HepG2 (cell line): ENCODE results near the gene ANTXR1. TPM values are rescaled to one million over a fixed set of nuclear protein-coding genes. Genes with fewer than 3 reads are reported as not detected.

Experiments
- ARNT2 ChIP-seq: sonication (generic); formaldehyde crosslinking; IDR thresholded peaks from 2 replicates; pipeline ENCODE4 v1.8.0; 2022; ENCODE audit warnings: mild to moderate bottlenecking, low read depth, missing genetic modification reagents, moderate library complexity
- CCAR2 ChIP-seq: fragments of 200-400 bp; formaldehyde crosslinking; optimal IDR thresholded peaks from 2 replicates; pipeline ENCODE3; 2018; ENCODE audit warnings: low read depth, mild to moderate bottlenecking, low read length, moderate library complexity
- CHD2 ChIP-seq: IDR thresholded peaks from 2 replicates; pipeline ENCODE4 v1.6.1; 2011; ENCODE audit warnings: low read depth, low read length, improper control_type of control experiment
- EP300 ChIP-seq, 3 experiments: sonication (generic) in 1 of 3; formaldehyde crosslinking in 1 of 3; IDR thresholded peaks; 2 replicates each; pipeline versions ENCODE4 v1.5.1 to v1.6.1; 2011 to 2020; ENCODE audit warnings: low read depth in 2 of 3, low read length in 2 of 3, borderline replicate concordance in 1 of 3, improper control_type of control experiment in 1 of 3, mild to moderate bottlenecking in 1 of 3, missing genetic modification reagents in 1 of 3, moderate library complexity in 1 of 3
- ERF ChIP-seq: IDR thresholded peaks from 2 replicates; pipeline ENCODE4 v1.6.1; 2018; ENCODE audit warnings: missing biosample characterization, missing genetic modification reagents
- FOXC1 ChIP-seq: sonication (generic); formaldehyde crosslinking; IDR thresholded peaks from 2 replicates; pipeline ENCODE4 v1.8.0; 2022; ENCODE audit warnings: mild to moderate bottlenecking, missing genetic modification reagents, borderline replicate concordance
- HNF4G ChIP-seq, 2 experiments: sonication (generic) in 1 of 2; formaldehyde crosslinking in 1 of 2; IDR thresholded peaks; 2 replicates each; pipeline versions ENCODE4 v1.4.0 to v1.6.1; 2011 to 2020; ENCODE audit warnings: borderline replicate concordance in 2 of 2, low read depth in 2 of 2, mild to moderate bottlenecking in 2 of 2, low read length in 1 of 2, missing genetic modification reagents in 1 of 2, moderate library complexity in 1 of 2
- HOXA5 ChIP-seq: sonication (generic); formaldehyde crosslinking; IDR thresholded peaks from 2 replicates; pipeline ENCODE4 v1.4.0; 2020; ENCODE audit warnings: missing genetic modification reagents
- KAT8 ChIP-seq: IDR thresholded peaks from 2 replicates; pipeline ENCODE4 v1.6.1; 2016; ENCODE audit warnings: missing genetic modification reagents, missing compliant biosample characterization
- KDM5A ChIP-seq: fragments of 200-600 bp; sonication (generic); IDR thresholded peaks from 2 replicates; pipeline ENCODE4 v1.7.0; 2018; ENCODE audit warnings: antibody characterized with exemption, mild to moderate bottlenecking, low read length, borderline replicate concordance
- KLF9 ChIP-seq: IDR thresholded peaks from 2 replicates; pipeline ENCODE4 v1.6.1; 2016; ENCODE audit warnings: low read depth
- KMT2B ChIP-seq: IDR thresholded peaks from 2 replicates; pipeline ENCODE4 v1.6.1; 2016; ENCODE audit warnings: missing genetic modification reagents, missing compliant biosample characterization
- PHF20 ChIP-seq: sonication (generic); formaldehyde crosslinking; IDR thresholded peaks from 2 replicates; pipeline ENCODE4 v1.5.0; 2020; ENCODE audit warnings: mild to moderate bottlenecking, missing genetic modification reagents
- PREB ChIP-seq: sonication (generic); formaldehyde crosslinking; IDR thresholded peaks from 2 replicates; pipeline ENCODE4 v1.4.0; 2020; ENCODE audit warnings: missing genetic modification reagents
- SNAPC4 ChIP-seq: sonication (generic); formaldehyde crosslinking; IDR thresholded peaks from 2 replicates; pipeline ENCODE4 v1.4.0; 2020; ENCODE audit warnings: mild to moderate bottlenecking, missing genetic modification reagents
- ZBTB26 ChIP-seq: IDR thresholded peaks from 2 replicates; pipeline ENCODE4 v1.6.1; 2016; ENCODE audit warnings: missing compliant biosample characterization, missing genetic modification reagents, borderline replicate concordance
- ZNF235 ChIP-seq: sonication (generic); formaldehyde crosslinking; IDR thresholded peaks from 2 replicates; pipeline ENCODE4 v1.8.1; 2023; ENCODE audit warnings: mild to moderate bottlenecking, missing genetic modification reagents, borderline replicate concordance
- ZNF354B ChIP-seq: sonication (generic); formaldehyde crosslinking; IDR thresholded peaks from 2 replicates; pipeline ENCODE4 v1.8.0; 2022; ENCODE audit warnings: mild to moderate bottlenecking, missing genetic modification reagents
- ZNF431 ChIP-seq: sonication (generic); formaldehyde crosslinking; IDR thresholded peaks from 2 replicates; pipeline ENCODE4 v1.9.0; 2022; ENCODE audit warnings: missing genetic modification reagents, low read depth, mild to moderate bottlenecking, borderline replicate concordance
- ZNF543 ChIP-seq: sonication (generic); formaldehyde crosslinking; IDR thresholded peaks from 2 replicates; pipeline ENCODE4 v1.4.0; 2020; ENCODE audit warnings: mild to moderate bottlenecking, missing genetic modification reagents
- ZNF546 ChIP-seq: sonication (generic); formaldehyde crosslinking; conservative IDR thresholded peaks from 2 replicates; pipeline ENCODE4 v1.8.1; 2023; ENCODE audit warnings: mild to moderate bottlenecking, missing genetic modification reagents
- ZNF580 ChIP-seq: IDR thresholded peaks from 2 replicates; pipeline ENCODE4 v1.6.1; 2016; ENCODE audit warnings: low read depth, borderline replicate concordance
- ZSCAN29 ChIP-seq: sonication (generic); formaldehyde crosslinking; conservative IDR thresholded peaks from 2 replicates; pipeline ENCODE4 v1.4.0; 2020; ENCODE audit warnings: mild to moderate bottlenecking, missing genetic modification reagents
- polyA plus RNA-seq, 8 experiments: library from polyadenylated mRNA; depleted of rRNA in 3 of 8; stranded (reverse) in 7 of 8; unstranded in 1 of 8; fragments of >200 nt; fragmentation: Illumina TruSeq in 4 of 8; extraction: Trizol in 4 of 8; gene quantifications; 2 replicates each; pipeline versions ENCODE4 v1.2.1 to v1.2.3, GENCODE V29; 2011 to 2016; ENCODE audit warnings: low read depth in 4 of 8, missing spikeins in 1 of 8, mixed read lengths in 1 of 8; ENCODE audit not compliant: insufficient read depth in 1 of 8
- total RNA-seq, 5 experiments: library from RNA; depleted of rRNA; stranded (reverse); fragments of >200 nt; fragmentation: Illumina TruSeq; extraction: Trizol; gene quantifications; 2 replicates each; pipeline ENCODE4 v1.2.3, GENCODE V29; 2016; ENCODE audit warnings: low read depth in 1 of 5

The ANTXR1 gene
- total and polyA plus RNA-seq, 2 of the 13 experiments (the other 11 are each of a cell fraction or from before 2014, with no cell fraction given), result 4.5 to 12.7 TPM

GRCh38 chr2:69200107-69200520, 187.1 kb downstream of the ANTXR1 start (continued):
- no peak for TF ChIP-seq ZBTB26 (CRISPR knock-in tag)
- peak; percentile 45; the same call in 1 of the 2 replicates for TF ChIP-seq KAT8 (CRISPR knock-in tag)
- peak; percentile 56 for TF ChIP-seq ERF (CRISPR knock-in tag)
- TF ChIP-seq PHF20 (CRISPR knock-in tag), result no peak
- no peak for TF ChIP-seq ZNF354B (CRISPR knock-in tag)
- no peak for TF ChIP-seq HOXA5 (CRISPR knock-in tag)
- no peak for TF ChIP-seq PREB (CRISPR knock-in tag)
- TF ChIP-seq ZNF543, result no peak
- no peak for TF ChIP-seq ZNF546 (CRISPR knock-in tag)
- peak; percentile 72 for TF ChIP-seq ZNF431 (CRISPR knock-in tag)
- no peak for TF ChIP-seq FOXC1 (CRISPR knock-in tag)
- TF ChIP-seq KMT2B (CRISPR knock-in tag), result no peak
- TF ChIP-seq EP300 (IDR thresholded peaks at IDR 0.05; ENCODE audit: low read depth in 2 of 2, low read length in 2 of 2), result peak in 1 of 2 experiments; percentile 80; a peak in 2 of 4 replicates
- no peak for TF ChIP-seq EP300 (CRISPR knock-in tag; IDR thresholded peaks at IDR 0.05; ENCODE audit: borderline replicate concordance)
- TF ChIP-seq CHD2, result no peak
- TF ChIP-seq SNAPC4 (CRISPR knock-in tag), result no peak
- no peak for TF ChIP-seq CCAR2
- TF ChIP-seq ZNF235 (CRISPR knock-in tag), result no peak
- TF ChIP-seq ZSCAN29 (CRISPR knock-in tag), result no peak
- TF ChIP-seq HNF4G (IDR thresholded peaks at IDR 0.05; ENCODE audit: borderline replicate concordance, low read depth, low read length), result no peak
- TF ChIP-seq HNF4G (CRISPR knock-in tag; IDR thresholded peaks at IDR 0.05; ENCODE audit: borderline replicate concordance, low read depth), result no peak
- TF ChIP-seq ZNF580 (CRISPR knock-in tag), result no peak
- TF ChIP-seq ARNT2 (CRISPR knock-in tag), result no peak
- TF ChIP-seq KLF9 (CRISPR knock-in tag), result no peak
- no peak for TF ChIP-seq KDM5A
